ENCODE results near the gene PDZRN4.
"Not testable (repeated sequence)": the region's sequence is repeated elsewhere in the genome, so short reads cannot be mapped to it uniquely, and the experiment has no call there.

The PDZRN4 gene

GRCh38 chr12:41577995-41578394 lies 389.9 kb downstream of the PDZRN4 start:
- DNase-seq = no peak

GRCh38 chr12:41585784-41586183 lies 397.7 kb downstream of the PDZRN4 start:
- DNase-seq = no peak

- no peak for DNase-seq
Measured at GRCh38 chr12:41587574-41587973, 399.5 kb downstream of the PDZRN4 start.

- no peak for DNase-seq
Measured at GRCh38 chr12:41589878-41590277, 401.8 kb downstream of the PDZRN4 start.

- no peak for DNase-seq
Measured at GRCh38 chr12:41596190-41596589, 408.1 kb downstream of the PDZRN4 start.

GRCh38 chr12:41604830-41605229 lies 416.7 kb downstream of the PDZRN4 start:
- DNase-seq = no peak

GRCh38 chr12:41605545-41606305 lies 417.6 kb downstream of the PDZRN4 start:
- no peak for DNase-seq

GRCh38 chr12:41606468-41607445 lies 418.6 kb downstream of the PDZRN4 start:
- DNase-seq = no peak

- no peak for DNase-seq
Measured at GRCh38 chr12:41612892-41613557, 424.9 kb downstream of the PDZRN4 start.

- not testable (repeated sequence) for DNase-seq
Measured at GRCh38 chr12:41615174-41615573, 427.1 kb downstream of the PDZRN4 start.

GRCh38 chr12:41619705-41620104 lies 431.6 kb downstream of the PDZRN4 start:
- DNase-seq = no peak

- no peak for DNase-seq
Measured at GRCh38 chr12:41621291-41621690, 433.2 kb downstream of the PDZRN4 start.

Measured in NCI-H2107 (cell line).